Right atrium auricular region (tissue), 2 donors: Measurements from ENCODE around the gene HEPACAM2. TPM values are rescaled to one million over a fixed set of nuclear protein-coding genes. Genes with fewer than 3 reads are reported as not detected.

Experiments
- DNase-seq: peaks from one replicate; pipeline ENCODE4 v3.0.0-alpha.2; 2019; ENCODE audit warnings: low spot score
- H3K27ac ChIP-seq, 2 donors: fragments of 200-600 bp; sonication (generic); 1 replicate in 1 of 2; 2 replicates in 1 of 2; pipeline ENCODE4 v1.5.1; 2016 to 2019
- H3K27me3 ChIP-seq, 2 donors: fragments of 200-600 bp; sonication (generic); one replicate each; pipeline versions ENCODE4 v1.5.1 to v1.6.0; 2017 to 2019
- H3K36me3 ChIP-seq: fragments of 200-600 bp; sonication (generic); one replicate; pipeline ENCODE4 v1.5.1; 2016
- H3K4me1 ChIP-seq, 2 donors: fragments of 200-600 bp; sonication (generic); one replicate each; pipeline versions ENCODE4 v1.5.1 to v1.6.0; 2017 to 2019
- H3K4me3 ChIP-seq, 2 donors: fragments of 200-600 bp; sonication (generic); 1 replicate in 1 of 2; 2 replicates in 1 of 2; pipeline ENCODE4 v1.5.1; 2017 to 2019; ENCODE audit warnings: mild to moderate bottlenecking in 1 of 2, moderate library complexity in 1 of 2
- H3K9me3 ChIP-seq, 2 donors: fragments of 200-600 bp; sonication (generic); one replicate each; pipeline ENCODE4 v1.5.1; 2019
- CTCF ChIP-seq, 2 donors: fragments of 200-600 bp; sonication (generic); IDR thresholded peaks; one replicate each; pipeline ENCODE4 v1.5.1; 2019; ENCODE audit warnings: antibody characterized with exemption in 2 of 2
- total RNA-seq, 2 donors: library from RNA; depleted of rRNA; stranded (reverse); fragments of >200 nt; gene quantifications; one replicate each; pipeline ENCODE4 v1.1.0, GENCODE V29; 2016

The HEPACAM2 gene
- total RNA-seq, 2 donors from 2014 or later = 0.22 TPM; not detected in 1

- no peaks in the 10 kb centered on the region for H3K27me3 ChIP-seq
- TF ChIP-seq CTCF (IDR thresholded peaks at IDR 0.05) = no peak
- H3K4me1 ChIP-seq = peaks cover 0 to 1% of the 10 kb centered on the region in 2 donors
- no peak overlapping the region for H3K4me3 ChIP-seq
- H3K9me3 ChIP-seq = peaks cover 0 to 61% of the 10 kb centered on the region in 2 donors
- H3K36me3 ChIP-seq = peaks cover 64% of the 10 kb centered on the region
- DNase-seq = no peak
- H3K27ac ChIP-seq = no peak overlapping the region
Measured at GRCh38 chr7:93140582-93141191, 85.6 kb downstream of the HEPACAM2 start.

GRCh38 chr7:93138576-93138975, 87.7 kb downstream of the HEPACAM2 start:
- H3K27me3 ChIP-seq = no peaks in the 10 kb centered on the region
- no peaks in the 10 kb centered on the region for H3K4me1 ChIP-seq
- no peak overlapping the region for H3K27ac ChIP-seq
- no peak overlapping the region for H3K4me3 ChIP-seq
- TF ChIP-seq CTCF (IDR thresholded peaks at IDR 0.05) = no peak
- H3K36me3 ChIP-seq = peaks cover 70% of the 10 kb centered on the region
- no peak for DNase-seq
- H3K9me3 ChIP-seq = peaks cover 0 to 82% of the 10 kb centered on the region in 2 donors

Other genes with a start within 250 kb of the HEPACAM2 start
- gene SAMD9, start 108.5 kb downstream of the HEPACAM2 start, total RNA-seq = 1 to 10 TPM; 2.3 to 3.6 TPM
- 1 to 10 TPM; 4.1 to 5.7 TPM for gene SAMD9L, start 78.1 kb downstream of the HEPACAM2 start, total RNA-seq
- 10 to 100 TPM in 1 of 2 donors, 1 to 10 TPM in 1; 8.8 to 22.7 TPM for gene VPS50, start 5.9 kb upstream of the HEPACAM2 start, total RNA-seq